HCT116 (cell line): ENCODE results near the gene IDUA. TPM values are rescaled to one million over a fixed set of nuclear protein-coding genes. Genes with fewer than 3 reads are reported as not detected.

Source experiments
- ATAC-seq: fragments of 200-7000 bp; cut with Tn5 transposase; 2 replicates; pipeline ENCODE4 v1.9.1; 2020; ENCODE audit warnings: mild to moderate bottlenecking, moderate library complexity
- BruUV-seq: library from RNA; stranded (reverse); fragments of 400-500 nt; replicated peaks from 2 replicates; lab custom pipeline; 2021; lab: Mats Ljungman, UMichigan
- CTCF ChIA-PET: fragments of 300-600 bp; sonication (Branson Sonifier 250); formaldehyde crosslinking; loops from one replicate; lab custom pipeline; 2021; ENCODE audit warnings: antibody characterized with exemption; lab: Charles Lee
- POLR2A ChIA-PET: fragments of 300-600, 350-600 bp; sonication (Branson Sonifier 250); formaldehyde crosslinking; loops from one replicate; lab custom pipeline; 2021; ENCODE audit warnings: antibody characterized with exemption; lab: Charles Lee
- RAD21 ChIA-PET, 2 experiments: fragments of 300-600 bp; sonication (Branson Sonifier 250); formaldehyde crosslinking; loops; one replicate each; lab custom pipeline; 2023; ENCODE audit warnings: low total read pairs in 2 of 2; ENCODE audit not compliant: uncharacterized antibody in 2 of 2, unreplicated experiment in 2 of 2, low non-redundant PET in 1 of 2; lab: Charles Lee
- DNase-seq: peaks from one replicate; pipeline ENCODE4 v3.0.0-alpha.2; 2010; ENCODE audit warnings: low read depth, low spot score
- H2AFZ ChIP-seq: fragments of 200-600 bp; shearing (Covaris generic), sonication (generic); 2 replicates; pipeline ENCODE4 v1.6.1; 2017; ENCODE audit warnings: low read depth, mixed run types, mixed read lengths, antibody characterized with exemption, low read length; ENCODE audit not compliant: poor library complexity, severe bottlenecking
- H3K27ac ChIP-seq: 2 replicates; pipeline ENCODE4 v1.5.1; 2012; ENCODE audit warnings: low read depth, low read length
- H3K27me3 ChIP-seq: fragments of 200-600 bp; sonication (generic); 2 replicates; pipeline ENCODE4 v1.6.1; 2016; ENCODE audit warnings: mixed run types, low read length, mixed read lengths; ENCODE audit not compliant: insufficient read depth
- H3K36me3 ChIP-seq, 2 experiments: fragments of 200-500 bp in 1 of 2; fragments of 200-600 bp in 1 of 2; sonication (Bioruptor generic) in 1 of 2; sonication (generic) in 1 of 2; 2 replicates each; pipeline versions ENCODE4 v1.5.1 to v1.6.1; 2014 to 2016; ENCODE audit warnings: low read length in 2 of 2, inconsistent platforms in 1 of 2, mixed read lengths in 1 of 2, mixed run types in 1 of 2; ENCODE audit not compliant: insufficient read depth in 2 of 2, control insufficient read depth in 1 of 2
- H3K4me1 ChIP-seq, 2 experiments: fragments of 200-600 bp in 1 of 2; sonication (generic) in 1 of 2; 2 replicates each; pipeline versions ENCODE4 v1.5.1 to v1.6.1; 2012 to 2017; ENCODE audit warnings: low read length in 2 of 2, inconsistent platforms in 1 of 2, mild to moderate bottlenecking in 1 of 2, mixed read lengths in 1 of 2, mixed run types in 1 of 2, moderate library complexity in 1 of 2; ENCODE audit not compliant: insufficient read depth in 2 of 2, control insufficient read depth in 1 of 2
- H3K4me2 ChIP-seq: fragments of 200-600 bp; sonication (generic); 2 replicates; pipeline ENCODE4 v1.6.1; 2017; ENCODE audit warnings: mixed run types, low read length, mixed read lengths
- H3K4me3 ChIP-seq, 2 experiments: fragments of 200-600 bp in 1 of 2; sonication (generic) in 1 of 2; replicated peaks in 1 of 2; 2 replicates each; pipeline ENCODE4 v1.5.1; 2011 to 2016; ENCODE audit warnings: low read length in 2 of 2, control low read depth in 1 of 2, low read depth in 1 of 2, mild to moderate bottlenecking in 1 of 2, mixed read lengths in 1 of 2, mixed run types in 1 of 2
- H3K79me2 ChIP-seq: fragments of 200-600 bp; sonication (generic); 2 replicates; pipeline ENCODE4 v1.6.1; 2017; ENCODE audit warnings: mild to moderate bottlenecking, mixed run types, low read length, moderate library complexity, mixed read lengths; ENCODE audit not compliant: insufficient read depth
- H3K9ac ChIP-seq: fragments of 200-600 bp; sonication (generic); 2 replicates; pipeline ENCODE4 v1.6.1; 2016; ENCODE audit warnings: low read length, mixed read lengths
- H3K9me2 ChIP-seq: fragments of 200-600 bp; sonication (generic), shearing (Covaris generic); 2 replicates; pipeline ENCODE4 v1.6.1; 2017; ENCODE audit warnings: mixed run types, mild to moderate bottlenecking, moderate library complexity; ENCODE audit not compliant: insufficient read depth
- H3K9me3 ChIP-seq, 2 experiments: fragments of 200-500 bp in 1 of 2; fragments of 200-600 bp in 1 of 2; sonication (Bioruptor generic) in 1 of 2; sonication (generic) in 1 of 2; 2 replicates each; pipeline ENCODE4 v1.6.1; 2014 to 2017; ENCODE audit warnings: low read length in 2 of 2, mixed read lengths in 2 of 2, inconsistent platforms in 1 of 2, low read depth in 1 of 2, mild to moderate bottlenecking in 1 of 2, mixed run types in 1 of 2, moderate library complexity in 1 of 2; ENCODE audit not compliant: control insufficient read depth in 1 of 2, insufficient read depth in 1 of 2
- H4K20me1 ChIP-seq: fragments of 200-600 bp; sonication (generic), shearing (Covaris generic); 2 replicates; pipeline ENCODE4 v1.6.1; 2017; ENCODE audit warnings: mixed run types, mild to moderate bottlenecking, moderate library complexity; ENCODE audit not compliant: insufficient read depth
- CBX3 ChIP-seq: IDR thresholded peaks from 2 replicates; pipeline ENCODE4 v1.6.1; 2012; ENCODE audit warnings: low read depth
- EZH2phosphoT487 ChIP-seq: fragments of 200-600 bp; IDR thresholded peaks from 2 replicates; pipeline ENCODE4 v1.6.1; 2018; ENCODE audit warnings: antibody characterized with exemption, borderline replicate concordance
- FOSL1 ChIP-seq: IDR thresholded peaks from 2 replicates; pipeline ENCODE4 v1.6.1; 2012; ENCODE audit warnings: low read depth
- JUND ChIP-seq: IDR thresholded peaks from 2 replicates; pipeline ENCODE4 v1.6.1; 2012
- POLR2AphosphoS5 ChIP-seq: IDR thresholded peaks from 2 replicates; pipeline ENCODE4 v1.6.1; 2011; ENCODE audit warnings: mild to moderate bottlenecking, low read depth, low read length, moderate library complexity
- SP1 ChIP-seq: IDR thresholded peaks from 2 replicates; pipeline ENCODE4 v1.6.1; 2012; ENCODE audit warnings: low read depth
- YY1 ChIP-seq: IDR thresholded peaks from 2 replicates; pipeline ENCODE4 v1.6.1; 2011; ENCODE audit warnings: low read length, low read depth, moderate library complexity, mild to moderate bottlenecking; ENCODE audit not compliant: insufficient replicate concordance; ENCODE audit errors: extremely low read depth
- intact Hi-C: fragments of 100-400 bp; cut with micrococcal nuclease; formaldehyde crosslinking; loops from 2 replicates; pipeline ENCODE4 v1.10.0; 2022
- total RNA-seq: library from RNA; stranded (reverse); gene quantifications from one replicate; pipeline ENCODE4 v1.2.1, GENCODE V29; 2021; ENCODE audit not compliant: unreplicated experiment

The IDUA gene
- total RNA-seq, 1 experiment from 2014 or later: 28.2 TPM

DNA sequence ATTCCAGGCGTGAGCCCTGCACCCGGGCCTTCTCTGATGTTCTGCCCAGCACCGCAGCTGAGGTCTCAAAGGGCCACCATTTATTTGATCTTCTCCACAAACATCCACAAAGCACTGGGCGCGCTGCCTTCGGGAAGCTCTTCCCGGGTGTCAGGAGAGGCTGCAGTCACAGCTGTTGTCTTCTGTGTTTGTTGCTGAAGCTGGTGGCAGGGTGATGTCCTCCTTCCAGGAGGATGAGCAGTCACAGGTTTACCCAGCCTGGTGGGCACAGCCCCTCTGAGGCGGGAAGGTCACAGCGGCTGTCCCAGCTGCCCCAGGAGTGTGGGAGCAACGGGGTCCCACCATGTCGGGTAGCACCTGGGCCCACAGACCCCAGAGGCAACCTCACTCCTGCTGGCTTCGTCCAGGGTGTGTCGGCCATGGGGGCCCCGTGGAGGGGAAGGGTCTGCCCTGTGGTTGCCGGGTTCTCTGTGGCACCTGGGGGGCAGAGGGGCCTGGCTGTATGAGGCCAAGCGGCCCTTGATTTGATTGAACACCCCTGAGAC is 52.2 kb downstream of the IDUA start:
- Histone ChIP-seq H3K4me1 (peaks cover 41 to 58% of the 10 kb centered on the region in 2 experiments), H3K27ac (peak overlapping the region; percentile 65; the same call in 1 of the 2 replicates), H3K79me2 (no peaks in the 10 kb centered on the region), H3K36me3 (no peaks in the 10 kb centered on the region), H3K9me2 (no peaks in the 10 kb centered on the region), H4K20me1 (no peaks in the 10 kb centered on the region), H3K9me3 (no peaks in the 10 kb centered on the region), H3K27me3 (no peaks in the 10 kb centered on the region), H2AFZ (no peak overlapping the region), H3K9ac (peak overlapping the region; percentile 40), H3K4me3 (no peak overlapping the region), H3K4me2 (peak overlapping the region; percentile 59)
- no peak for TF ChIP-seq SP1
- no TSS peak for BruUV-seq
- RAD21 ChIA-PET: no interaction called here
- DNase-seq (no peak), ATAC-seq (no peak)
- POLR2A ChIA-PET: no interaction called here
- CTCF ChIA-PET: no interaction called here
- intact Hi-C loops: no loop called here

DNA sequence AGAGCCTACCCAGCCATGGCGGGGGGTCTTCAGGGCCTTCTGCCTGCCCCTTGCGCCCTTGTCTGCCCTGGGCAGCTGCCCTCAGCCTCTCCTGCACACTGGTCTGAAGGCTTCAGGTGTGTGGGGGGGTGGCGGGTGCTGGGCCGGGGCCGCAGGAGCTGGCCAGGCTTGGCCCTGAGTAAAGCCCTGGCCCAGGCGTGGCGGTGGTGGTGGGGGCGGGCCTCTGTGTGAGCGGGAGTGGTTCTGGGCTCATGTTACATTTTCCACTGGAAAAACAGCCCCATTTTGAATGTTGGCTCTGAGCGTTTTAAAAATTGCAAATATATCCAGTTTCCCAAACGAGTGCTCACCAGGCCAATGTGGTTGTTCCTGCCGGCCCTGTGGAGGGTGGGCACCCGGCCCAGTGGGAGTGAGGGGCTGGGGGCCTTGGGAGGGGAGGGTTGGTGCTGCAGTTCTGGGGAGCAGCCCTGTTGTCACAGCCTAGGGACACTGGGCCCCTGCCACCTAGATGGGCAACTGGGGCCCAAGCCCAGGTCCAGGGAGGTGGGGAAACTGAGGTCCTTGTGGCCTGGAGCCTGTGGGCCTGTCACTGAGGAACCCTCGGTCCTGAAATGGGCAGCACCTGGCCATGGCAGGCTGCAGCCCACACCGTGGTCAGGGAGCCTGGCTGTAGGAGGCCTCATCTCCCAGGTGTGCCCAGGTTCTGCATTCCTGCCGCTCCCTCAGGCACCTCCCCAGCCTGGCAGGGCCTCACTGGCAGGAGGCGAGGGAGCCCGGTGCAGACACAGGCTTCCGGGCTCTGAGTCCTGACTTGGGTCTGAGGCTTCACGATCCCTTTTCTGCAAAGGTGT is 52.9 kb downstream of the IDUA start:
- H3K9ac ChIP-seq: peak overlapping the region; percentile 40
- intact Hi-C loops: no loop called here
- H3K36me3 ChIP-seq: no peaks in the 10 kb centered on the region
- H3K4me1 ChIP-seq: peaks cover 48 to 65% of the 10 kb centered on the region in 2 experiments
- ChIA-PET POLR2A (no interaction called here), RAD21 (no interaction called here), CTCF (no interaction called here)
- H3K9me3 ChIP-seq: no peaks in the 10 kb centered on the region
- peak overlapping the region; percentile 59 for H3K4me2 ChIP-seq
- no peaks in the 10 kb centered on the region for H3K9me2 ChIP-seq
- TF ChIP-seq CBX3 (no peak), YY1 (peak; percentile 52), FOSL1 (no peak), EZH2phosphoT487 (no peak), POLR2AphosphoS5 (peak; percentile 33), JUND (no peak)
- no peaks in the 10 kb centered on the region for H3K27me3 ChIP-seq
- no peak overlapping the region for H2AFZ ChIP-seq
- H3K4me3 ChIP-seq: no peak overlapping the region
- peak overlapping the region; percentile 65 for H3K27ac ChIP-seq
- no TSS peak for BruUV-seq
- DNase-seq (no peak), ATAC-seq (peak; percentile 44)
- no peaks in the 10 kb centered on the region for H4K20me1 ChIP-seq
- H3K79me2 ChIP-seq: no peaks in the 10 kb centered on the region
